ENCODE measurements around the gene DPH2. TPM values are rescaled to one million over a fixed set of nuclear protein-coding genes. Genes with fewer than 3 reads are reported as not detected.

Gene DPH2
- total RNA-seq, 2 experiments from 2014 or later = 29.6 to 34.1 TPM

GRCh38 chr1:44012404-44012803, 42.6 kb downstream of the DPH2 start:
- TF ChIP-seq CTCF (IDR thresholded peaks at IDR 0.05) = no peak
- no peak overlapping the region for H3K27ac Mint-ChIP-seq
- no peak overlapping the region for H3K4me3 Mint-ChIP-seq
- H3K4me1 Mint-ChIP-seq (ENCODE audit: low read depth) = peaks cover 12% of the 10 kb centered on the region
- POLR2A ChIA-PET = no interaction called here
- peaks cover 2% of the 10 kb centered on the region for H3K36me3 Mint-ChIP-seq (ENCODE audit: low read depth)
- no peaks in the 10 kb centered on the region for H3K9me3 Mint-ChIP-seq
- CTCF ChIA-PET = interaction anchor here (2.0 kb wide), 1 partner anchor 35 kb away, joined by 8 read pairs; no protein-coding TSS in a partner anchor
- DNase-seq (no peak), ATAC-seq (no peak)
- intact Hi-C loops (cut with micrococcal nuclease) = no loop called here
- no peaks in the 10 kb centered on the region for H3K27me3 Mint-ChIP-seq

GRCh38 chr1:44012941-44013609, 43.3 kb downstream of the DPH2 start:
- ATAC-seq (peak; percentile 61), DNase-seq (peak; percentile 27)
- Mint-ChIP-seq H3K4me1 (ENCODE audit: low read depth) (peaks cover 12% of the 10 kb centered on the region), H3K4me3 (no peak overlapping the region), H3K36me3 (ENCODE audit: low read depth) (peaks cover 2% of the 10 kb centered on the region), H3K27ac (no peak overlapping the region), H3K9me3 (no peaks in the 10 kb centered on the region), H3K27me3 (no peaks in the 10 kb centered on the region)
- no peak for TF ChIP-seq CTCF (IDR thresholded peaks at IDR 0.05)
- ChIA-PET POLR2A (interaction anchor here (0.7 kb wide), 1 partner anchor 20 kb away, joined by 3 read pairs; no protein-coding TSS in a partner anchor), CTCF (interaction anchor here (0.6 to 2.4 kb wide), 2 partner anchors 8 to 12 kb away, joined by 3 to 19 read pairs; no protein-coding TSS in a partner anchor)
- intact Hi-C loops (cut with micrococcal nuclease) = no loop called here

- ChIA-PET CTCF (interaction anchor here (1.3 to 2.4 kb wide), 3 partner anchors 9 to 34 kb away, joined by 6 to 19 read pairs (median 6); no protein-coding TSS in a partner anchor), POLR2A (interaction anchor here (0.7 to 1.5 kb wide), 3 partner anchors 13 to 21 kb away, joined by 3 read pairs; no protein-coding TSS in a partner anchor)
- H3K27ac Mint-ChIP-seq = no peak overlapping the region
- H3K27me3 Mint-ChIP-seq = no peaks in the 10 kb centered on the region
- ATAC-seq (no peak), DNase-seq (no peak)
- no peak overlapping the region for H3K4me3 Mint-ChIP-seq
- intact Hi-C loops (cut with micrococcal nuclease) = no loop called here
- H3K9me3 Mint-ChIP-seq = no peaks in the 10 kb centered on the region
- no peak for TF ChIP-seq CTCF (IDR thresholded peaks at IDR 0.05)
- no peaks in the 10 kb centered on the region for H3K36me3 Mint-ChIP-seq (ENCODE audit: low read depth)
- H3K4me1 Mint-ChIP-seq (ENCODE audit: low read depth) = peaks cover 12% of the 10 kb centered on the region
These were observed 44.1 kb downstream of the DPH2 start for GRCh38 chr1:44013949-44014348.

GRCh38 chr1:44014365-44015104, 44.7 kb downstream of the DPH2 start:
- Mint-ChIP-seq H3K4me1 (ENCODE audit: low read depth) (peaks cover 12% of the 10 kb centered on the region), H3K27ac (no peak overlapping the region), H3K4me3 (no peak overlapping the region), H3K36me3 (ENCODE audit: low read depth) (no peaks in the 10 kb centered on the region), H3K9me3 (no peaks in the 10 kb centered on the region), H3K27me3 (no peaks in the 10 kb centered on the region)
- ChIA-PET POLR2A (interaction anchor here (0.7 to 1.5 kb wide), 3 partner anchors 12 to 1090 kb away, joined by 3 read pairs; no protein-coding TSS in a partner anchor), CTCF (interaction anchor here (1.0 to 2.4 kb wide), 4 partner anchors 9 to 34 kb away, joined by 3 to 19 read pairs (median 6); partner anchors contain the start of gene SLC6A9)
- TF ChIP-seq CTCF (IDR thresholded peaks at IDR 0.05) = no peak
- DNase-seq = no peak
- intact Hi-C loops (cut with micrococcal nuclease) = no loop called here
- no peak for ATAC-seq

All from activated CD8-positive, alpha-beta T cell treated with anti-CD3 and anti-CD28 coated beads for 36 hours (primary cell).